Psoas muscle (tissue), 8 donors: Measurements from ENCODE around the gene VSIG8. TPM values are rescaled to one million over a fixed set of nuclear protein-coding genes. Genes with fewer than 3 reads are reported as not detected.

Experiments used
- ATAC-seq, 4 donors: fragments of 200-7000 bp; cut with Tn5 transposase; one replicate each; pipeline ENCODE4 v1.9.1; 2020; ENCODE audit warnings: moderate library complexity in 3 of 4, mild to moderate bottlenecking in 2 of 4
- DNase-seq, 2 donors: peaks; one replicate each; pipeline ENCODE4 v3.0.0-alpha.2; 2020
- H3K27ac ChIP-seq: fragments of 200-600 bp; one replicate; pipeline ENCODE4 v1.8.0; 2022
- H3K27me3 ChIP-seq, 3 donors: fragments of 200-600 bp in 1 of 3; one replicate each; pipeline versions ENCODE4 v1.6.1 to v1.8.0; 2013 to 2022; ENCODE audit warnings: low read length in 2 of 3, mild to moderate bottlenecking in 2 of 3, moderate library complexity in 1 of 3; ENCODE audit not compliant: insufficient read depth in 3 of 3
- H3K36me3 ChIP-seq, 2 donors: fragments of 200-600 bp in 1 of 2; one replicate each; pipeline versions ENCODE4 v1.6.1 to v1.8.0; 2013 to 2022; ENCODE audit warnings: low read depth in 1 of 2, mild to moderate bottlenecking in 1 of 2, moderate library complexity in 1 of 2; ENCODE audit not compliant: insufficient read depth in 1 of 2
- H3K4me1 ChIP-seq: fragments of 200-600 bp; one replicate; pipeline ENCODE4 v1.8.0; 2022
- H3K4me3 ChIP-seq: fragments of 200-600 bp; one replicate; pipeline ENCODE4 v1.8.0; 2022; ENCODE audit warnings: mild to moderate bottlenecking
- H3K9me3 ChIP-seq: fragments of 200-600 bp; one replicate; pipeline ENCODE4 v1.8.0; 2022
- WGBS, 3 donors: extraction: QIAGEN DNeasy Blood & Tissue Kit; methylation state at CpG; one replicate each; pipeline versions ENCODE4 v1.1.6 to v1.1.7; 2013; 5-methylcytosine and 5-hydroxymethylcytosine counted together
- intact Hi-C, 2 donors: fragments of 100-400 bp; cut with DNase I; formaldehyde crosslinking; loops; one replicate each; pipeline versions ENCODE4 v1.11.0 to v1.14.2; 2022
- polyA plus RNA-seq, 3 donors: library from polyadenylated mRNA; stranded (reverse); fragments of 200-250 nt; gene quantifications; one replicate each; pipeline ENCODE4 v1.2.3, GENCODE V29; 2013
- total RNA-seq, 4 donors: library from RNA; stranded (reverse); fragmentation: NEBNext Ultra II Directional in 2 of 4; extraction: Animal tissue kit (Norgen Biotek cat#: 25700) in 2 of 4; gene quantifications; one replicate each; pipeline versions ENCODE4 v1.2.1 to v1.2.4, GENCODE V29; 2021 to 2023
- TF ChIP-seq, protein P1 (sequence below): fragments of 200-600 bp; IDR thresholded peaks from one replicate; pipeline ENCODE4 v1.8.0; 2022; ENCODE audit warnings: antibody characterized with exemption
- donor health status: healthy with polysubstance abuse.
- donor health status: DM: no; HTN: no; CAD: no; lungs with moderate emphysema.
- donor health status: Bipolar disorder and iron deficiency.
- donor health status: healthy.
- donor health status: DM: yes; HTN: yes; CAD: no.
- donor health status: DM: no; HTN: no; CAD: no.
- donor health status: DM: no; HTN: no; CAD: no.
- donor health status: DM: yes; HTN: yes; CAD: no.

The VSIG8 gene
- total and polyA plus RNA-seq, 7 donors, result not detected

DNA sequence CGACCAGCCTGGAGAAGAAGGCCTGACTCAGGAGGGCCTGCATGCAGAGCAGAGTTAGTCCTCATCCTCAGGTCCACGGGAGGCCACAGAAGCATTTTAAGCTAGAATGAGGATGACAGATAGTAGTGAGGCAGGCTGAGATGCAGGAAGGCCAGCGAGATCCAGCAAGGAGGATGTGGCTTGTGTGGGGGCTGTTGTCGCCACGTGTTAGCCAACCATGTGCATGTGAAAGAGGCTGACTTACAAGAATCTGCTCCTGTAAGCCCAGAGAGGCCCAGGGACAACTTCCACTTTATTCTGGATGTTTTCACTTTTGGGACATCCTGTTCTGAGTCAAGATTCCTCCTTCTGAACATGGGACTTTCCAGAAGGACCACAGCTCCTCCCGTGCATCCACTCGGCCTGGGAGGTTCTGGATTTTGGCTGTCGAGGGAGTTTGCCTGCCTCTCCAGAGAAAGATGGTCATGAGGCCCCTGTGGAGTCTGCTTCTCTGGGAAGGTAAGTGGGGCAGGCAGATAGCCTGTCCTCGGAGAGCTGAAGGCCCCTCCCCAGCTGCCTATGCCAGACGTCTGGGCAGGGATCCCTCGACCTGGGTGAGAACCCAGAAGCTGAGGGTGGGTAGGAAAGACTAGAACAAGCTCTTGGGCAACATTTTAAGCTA is 35.9 kb downstream of the VSIG8 start, which contains the start of gene SLAMF8:
SLAMF8 (plus strand) TSS at position 433 of the 661 bp plus-strand sequence; CDS start at position 459, 26 bp downstream.
- 66 to 71% (median 70%) methylated on average over 11 of the region's 11 CpGs for WGBS, 3 donors
- peak in 1 of 2 donors; percentile 23 for DNase-seq
- no peak within 1 kb of the TSS for H3K27ac ChIP-seq
- peak within 1 kb of the TSS; percentile 2 for H3K4me3 ChIP-seq
- peaks cover 0 to under 1% (median 0%) of the 10 kb centered on the region in 3 donors for H3K27me3 ChIP-seq
- peaks cover 8% of the 10 kb centered on the region for H3K4me1 ChIP-seq
- TF ChIP-seq, protein P1, sequence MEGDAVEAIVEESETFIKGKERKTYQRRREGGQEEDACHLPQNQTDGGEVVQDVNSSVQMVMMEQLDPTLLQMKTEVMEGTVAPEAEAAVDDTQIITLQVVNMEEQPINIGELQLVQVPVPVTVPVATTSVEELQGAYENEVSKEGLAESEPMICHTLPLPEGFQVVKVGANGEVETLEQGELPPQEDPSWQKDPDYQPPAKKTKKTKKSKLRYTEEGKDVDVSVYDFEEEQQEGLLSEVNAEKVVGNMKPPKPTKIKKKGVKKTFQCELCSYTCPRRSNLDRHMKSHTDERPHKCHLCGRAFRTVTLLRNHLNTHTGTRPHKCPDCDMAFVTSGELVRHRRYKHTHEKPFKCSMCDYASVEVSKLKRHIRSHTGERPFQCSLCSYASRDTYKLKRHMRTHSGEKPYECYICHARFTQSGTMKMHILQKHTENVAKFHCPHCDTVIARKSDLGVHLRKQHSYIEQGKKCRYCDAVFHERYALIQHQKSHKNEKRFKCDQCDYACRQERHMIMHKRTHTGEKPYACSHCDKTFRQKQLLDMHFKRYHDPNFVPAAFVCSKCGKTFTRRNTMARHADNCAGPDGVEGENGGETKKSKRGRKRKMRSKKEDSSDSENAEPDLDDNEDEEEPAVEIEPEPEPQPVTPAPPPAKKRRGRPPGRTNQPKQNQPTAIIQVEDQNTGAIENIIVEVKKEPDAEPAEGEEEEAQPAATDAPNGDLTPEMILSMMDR, result no peak
- no peaks in the 10 kb centered on the region for H3K36me3 ChIP-seq
- H3K9me3 ChIP-seq, result no peaks in the 10 kb centered on the region
- ATAC-seq, result no peak
- intact Hi-C loops, result no loop called here

GRCh38 chr1:159825564-159825963 is 36.9 kb downstream of the VSIG8 start:
- DNase-seq, result no peak
- WGBS, 3 donors, result 63 to 71% (median 69%) methylated on average over 3 of the region's 3 CpGs
- peaks cover 0 to 3% (median 0%) of the 10 kb centered on the region in 3 donors for H3K27me3 ChIP-seq
- intact Hi-C loops, result no loop called here
- no peak for ATAC-seq
- H3K9me3 ChIP-seq, result no peaks in the 10 kb centered on the region
- TF ChIP-seq, protein P1, result no peak
- peaks cover 8% of the 10 kb centered on the region for H3K4me1 ChIP-seq
- no peaks in the 10 kb centered on the region for H3K36me3 ChIP-seq
- no peak overlapping the region for H3K27ac ChIP-seq
- H3K4me3 ChIP-seq, result no peak overlapping the region

DNA sequence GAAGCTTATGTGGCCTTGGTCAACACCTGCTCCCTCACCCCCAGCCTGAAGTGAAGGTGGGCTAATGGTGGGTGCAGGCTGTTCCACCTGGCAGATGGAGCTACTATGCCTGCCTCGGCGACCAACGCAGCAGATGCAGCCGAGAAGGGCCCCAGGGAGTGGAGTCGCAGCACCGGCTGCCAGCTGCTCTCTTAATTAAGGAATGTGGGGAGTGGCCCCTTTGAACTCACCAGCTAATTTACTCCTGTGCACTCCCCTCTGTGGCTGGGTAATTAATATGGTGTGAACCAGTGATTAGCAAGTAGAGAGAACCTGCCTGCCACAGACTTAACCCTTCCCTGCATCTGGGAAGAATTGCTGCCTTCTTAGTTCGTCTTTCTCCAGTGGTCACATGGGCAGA is 39.1 kb downstream of the VSIG8 start:
- 20 to 39% (median 28%) methylated on average over 7 of the region's 7 CpGs for WGBS, 3 donors

DNA sequence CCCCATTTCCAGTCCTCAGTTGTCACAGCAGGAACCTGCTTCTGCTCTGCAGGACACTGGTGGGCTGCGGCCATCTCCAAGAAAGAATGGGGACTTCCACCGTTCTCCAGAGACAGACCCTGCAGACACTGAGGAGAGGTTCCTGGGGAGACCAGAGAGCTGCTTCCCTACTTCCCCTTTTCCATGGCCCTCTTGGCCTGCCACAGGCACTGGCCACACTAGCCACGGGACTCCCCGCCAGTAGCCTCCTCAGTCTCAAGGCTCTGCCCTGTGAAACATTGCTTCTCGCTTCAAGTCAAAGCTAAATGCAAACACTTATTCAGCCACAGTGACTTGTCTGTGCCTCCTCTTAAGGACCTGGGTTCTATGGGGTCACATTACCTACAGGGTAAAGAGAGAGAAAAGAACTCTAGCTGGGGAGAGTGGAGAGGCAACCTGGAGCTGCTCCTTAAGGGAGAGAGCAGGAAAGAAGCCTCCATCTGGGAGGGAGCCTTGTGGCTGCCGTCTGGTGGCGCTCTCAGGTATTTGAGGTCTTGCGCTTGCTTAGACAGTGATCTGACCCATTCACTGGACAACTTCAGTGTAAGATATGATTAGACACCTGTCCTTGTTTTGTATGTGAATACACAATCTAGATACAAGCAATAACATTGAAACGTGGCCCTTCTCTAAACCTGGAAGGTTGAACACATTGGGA is 41.1 kb downstream of the VSIG8 start:
- H3K27me3 ChIP-seq, result peaks cover 0 to 3% (median 0%) of the 10 kb centered on the region in 3 donors
- H3K4me1 ChIP-seq, result no peaks in the 10 kb centered on the region
- H3K27ac ChIP-seq, result no peak overlapping the region
- H3K4me3 ChIP-seq, result no peak overlapping the region
- TF ChIP-seq, protein P1, result no peak
- WGBS, 3 donors, result 54 to 82% (median 59%) methylated on average over 9 of the region's 9 CpGs
- H3K9me3 ChIP-seq, result no peaks in the 10 kb centered on the region
- intact Hi-C loops, result no loop called here
- no peaks in the 10 kb centered on the region for H3K36me3 ChIP-seq
- no peak for DNase-seq
- ATAC-seq, result peak in 1 of 4 donors; percentile 87

More for the DNA sequence above, 39.1 kb downstream of the VSIG8 start:
- Histone ChIP-seq H3K4me1 (no peaks in the 10 kb centered on the region), H3K27ac (no peak overlapping the region), H3K9me3 (no peaks in the 10 kb centered on the region), H3K4me3 (no peak overlapping the region), H3K27me3 (peaks cover 0 to 3% (median 0%) of the 10 kb centered on the region in 3 donors), H3K36me3 (no peaks in the 10 kb centered on the region)
- DNase-seq, result no peak
- intact Hi-C loops, result no loop called here
- TF ChIP-seq, protein P1, result no peak
- no peak for ATAC-seq
